K562 (cell line): Measurements from ENCODE around the gene UBE2N. TPM values are rescaled to one million over a fixed set of nuclear protein-coding genes. Genes with fewer than 3 reads are reported as not detected.

ENCODE experiments used
- ATAC-seq: fragments of 200-7000 bp; cut with Tn5 transposase; 3 replicates; pipeline ENCODE4 v1.9.1; 2020; ENCODE audit warnings: moderate library complexity
- BruUV-seq: library from RNA; stranded (reverse); fragments of 400-500 nt; replicated peaks from 2 replicates; lab custom pipeline; 2021; lab: Mats Ljungman, UMichigan
- CTCF ChIA-PET: fragments of 300-600 bp; formaldehyde crosslinking; extraction: SDS; loops from one replicate; lab custom pipeline; 2021; ENCODE audit warnings: low intra/inter-chr PET ratio; lab: Yijun Ruan, JAX
- POLR2A ChIA-PET: fragments of 300-600, 350-650 bp; sonication (Branson Sonifier 250); formaldehyde crosslinking; extraction: SDS; loops from one replicate; lab custom pipeline; 2021; ENCODE audit warnings: antibody characterized with exemption, inconsistent platforms; lab: Yijun Ruan, JAX
- DNase-seq, 4 experiments: peaks; one replicate each; pipeline versions ENCODE4 v3.0.0 to v3.0.0-alpha.2; 2011 to 2018; ENCODE audit warnings: low spot score in 3 of 4, mixed read lengths in 3 of 4; ENCODE audit errors: extremely low read depth in 1 of 4
- FAIRE-seq: peaks from 2 replicates; lab custom pipeline; 2011; peaks lifted over from hg19 to GRCh38; lab: Jason Lieb, UNC
- H2AFZ ChIP-seq: 2 replicates; pipeline ENCODE4 v1.6.0; 2011; ENCODE audit warnings: low read depth, low read length, control low read depth, inconsistent platforms
- H3K27ac ChIP-seq: fragments of 200-600 bp; 3 replicates; pipeline ENCODE4 v1.8.0; 2011; ENCODE audit warnings: low read depth, mild to moderate bottlenecking, control low read depth, inconsistent platforms, low read length, moderate library complexity, mixed read lengths; ENCODE audit errors: extremely low read depth
- H3K27me3 ChIP-seq, 2 experiments: fragments of 300-600 bp in 1 of 2; 2 replicates in 1 of 2; 3 replicates in 1 of 2; pipeline versions ENCODE4 v1.6.0 to v1.8.0; 2011; ENCODE audit warnings: inconsistent platforms in 2 of 2, low read length in 2 of 2, mild to moderate bottlenecking in 1 of 2, mixed read lengths in 1 of 2, moderate library complexity in 1 of 2; ENCODE audit not compliant: control insufficient read depth in 2 of 2, insufficient read depth in 2 of 2
- H3K36me3 ChIP-seq: fragments of 300-600 bp; 3 replicates; pipeline ENCODE4 v1.8.0; 2011; ENCODE audit warnings: mild to moderate bottlenecking, low read length, inconsistent platforms; ENCODE audit not compliant: control insufficient read depth, insufficient read depth
- H3K4me1 ChIP-seq, 2 experiments: fragments of 200-600 bp in 1 of 2; replicated peaks in 1 of 2; 2 replicates in 1 of 2; 3 replicates in 1 of 2; pipeline versions ENCODE4 v1.5.1 to v1.8.0; 2011; ENCODE audit warnings: inconsistent platforms in 2 of 2, low read length in 2 of 2, mild to moderate bottlenecking in 1 of 2, mixed read lengths in 1 of 2, moderate library complexity in 1 of 2; ENCODE audit not compliant: control insufficient read depth in 2 of 2, insufficient read depth in 2 of 2
- H3K4me2 ChIP-seq: 2 replicates; pipeline ENCODE4 v1.6.1; 2011; ENCODE audit warnings: low read length, control low read depth, inconsistent platforms, mixed read lengths; ENCODE audit not compliant: insufficient read depth
- H3K4me3 ChIP-seq: fragments of 200-600 bp; sonication (generic), shearing (Covaris generic); 2 replicates; pipeline ENCODE4 v1.5.1; 2016; ENCODE audit warnings: control low read depth, inconsistent platforms
- H3K79me2 ChIP-seq: fragments of 200-600 bp; 3 replicates; pipeline ENCODE4 v1.8.0; 2011; ENCODE audit warnings: low read length, inconsistent platforms; ENCODE audit not compliant: control insufficient read depth, insufficient read depth
- H3K9ac ChIP-seq, 2 experiments: 2 replicates each; pipeline versions ENCODE4 v1.6.0 to v1.6.1; 2011; ENCODE audit warnings: low read depth in 2 of 2, low read length in 2 of 2, control low read depth in 1 of 2, inconsistent platforms in 1 of 2, mild to moderate bottlenecking in 1 of 2, mixed read lengths in 1 of 2; ENCODE audit not compliant: insufficient read depth in 1 of 2
- H3K9me1 ChIP-seq: one replicate; pipeline ENCODE4 v1.6.0; 2011; ENCODE audit warnings: inconsistent platforms, mild to moderate bottlenecking, low read length, moderate library complexity; ENCODE audit not compliant: control insufficient read depth, insufficient read depth
- H3K9me3 ChIP-seq: replicated peaks from 2 replicates; pipeline ENCODE4 v1.5.1; 2011; ENCODE audit warnings: low read depth, low read length, inconsistent platforms; ENCODE audit not compliant: control insufficient read depth, insufficient read depth
- H4K20me1 ChIP-seq: replicated peaks from 2 replicates; pipeline ENCODE4 v1.6.1; 2011; ENCODE audit warnings: low read length, inconsistent platforms, mixed read lengths; ENCODE audit not compliant: control insufficient read depth, insufficient read depth
- CBFB ChIP-seq: sonication (generic); formaldehyde crosslinking; IDR thresholded peaks from 2 replicates; pipeline ENCODE4 v1.4.0; 2020; ENCODE audit warnings: mild to moderate bottlenecking, missing genetic modification reagents
- CTCF ChIP-seq, 3 experiments: IDR thresholded peaks in 2 of 3; conservative IDR thresholded peaks in 1 of 3; 2 replicates each; pipeline ENCODE4 v1.5.1; 2011 to 2012; ENCODE audit warnings: low read length in 3 of 3, mild to moderate bottlenecking in 3 of 3, control low read depth in 2 of 3, improper control_type of control experiment in 1 of 3, inconsistent platforms in 1 of 3, low read depth in 1 of 3, mixed read lengths in 1 of 3, moderate library complexity in 1 of 3; ENCODE audit not compliant: insufficient read depth in 2 of 3
- MTA1 ChIP-seq: fragments of 450-650 bp; IDR thresholded peaks from 2 replicates; pipeline ENCODE4 v1.6.1; 2017; ENCODE audit warnings: borderline replicate concordance
- in situ Hi-C: fragments of 300-500 bp; cut with MboI; formaldehyde crosslinking; loops from 4 replicates; pipeline ENCODE4 v1.15.0; 2018; ENCODE audit warnings: inconsistent platforms, mixed read lengths
- intact Hi-C: fragments of 100-400 bp; cut with micrococcal nuclease; formaldehyde crosslinking; loops from 2 replicates; pipeline ENCODE4 v1.14.2; 2022
- polyA plus RNA-seq, 8 experiments: library from polyadenylated mRNA; depleted of rRNA in 4 of 8; stranded (reverse) in 5 of 8; unstranded in 3 of 8; fragments of >200 nt; fragmentation: Nextera tagmentation in 2 of 8; fragmentation: Illumina TruSeq in 1 of 8; extraction: Ambion mirVana in 2 of 8; extraction: Trizol in 1 of 8; gene quantifications; 2 replicates each; pipeline versions ENCODE4 v1.2.1 to v1.2.3, GENCODE V29; 2011 to 2014; ENCODE audit warnings: inconsistent platforms in 1 of 8, missing spikeins in 1 of 8
- total RNA-seq, 7 experiments: library from RNA; depleted of rRNA in 6 of 7; stranded (reverse); fragments of >200 nt in 6 of 7; fragmentation: Illumina TruSeq in 2 of 7; extraction: Trizol in 2 of 7; gene quantifications; 2 replicates each; pipeline versions ENCODE4 v1.2.1 to v1.2.3, GENCODE V29; 2011 to 2021; ENCODE audit warnings: low replicate concordance in 1 of 7
- TF ChIP-seq, protein P1 (sequence below): fragments of 450-650 bp; formaldehyde crosslinking; IDR thresholded peaks from 2 replicates; pipeline ENCODE4 v1.4.0; 2022; ENCODE audit warnings: missing genetic modification characterization

UBE2N gene
- total and polyA plus RNA-seq, 9 of the 15 experiments (the other 6 are each of a cell fraction or from before 2014, with no cell fraction given): 189 to 826 (median 260) TPM

DNA sequence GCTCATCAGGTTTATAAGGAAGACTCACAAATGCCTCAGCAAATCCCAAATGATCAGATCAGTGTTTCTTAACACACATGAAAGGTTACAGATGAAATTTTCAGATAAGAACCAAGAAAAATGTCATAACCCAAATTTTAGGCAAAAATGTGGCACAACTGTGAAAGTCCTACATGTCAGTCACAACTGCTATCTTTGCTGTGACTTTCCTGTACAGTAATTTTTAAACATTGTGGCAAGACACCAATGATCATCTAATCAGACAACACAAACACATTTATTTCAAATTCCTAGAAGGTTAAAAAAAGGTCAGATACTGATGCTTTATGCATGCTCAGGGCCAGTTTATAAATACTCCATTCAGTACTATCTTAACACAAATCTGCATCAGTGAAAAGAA, 32.9 kb downstream of the UBE2N start:
- ATAC-seq: no peak
- H3K79me2 ChIP-seq: peaks cover 31% of the 10 kb centered on the region
- H3K4me3 ChIP-seq: no peak overlapping the region
- no peak for DNase-seq
- in situ Hi-C loops (loop anchor here (25.0 kb wide), 2 partner anchors 422 to 622 kb away; no protein-coding TSS in a partner anchor), intact Hi-C loops (no loop called here)
- no peak for FAIRE-seq
- H3K9me1 ChIP-seq: no peaks in the 10 kb centered on the region
- H3K36me3 ChIP-seq: peaks cover 57% of the 10 kb centered on the region
- H3K27me3 ChIP-seq: no peaks in the 10 kb centered on the region
- no peak overlapping the region for H3K27ac ChIP-seq
- H4K20me1 ChIP-seq: peaks cover 6% of the 10 kb centered on the region; the same call in 1 of the 2 replicates
- H3K9ac ChIP-seq: no peak overlapping the region
- no peaks in the 10 kb centered on the region; a peak in 1 of 5 replicates for H3K4me1 ChIP-seq
- no peaks in the 10 kb centered on the region for H3K9me3 ChIP-seq
- CTCF ChIA-PET: no interaction called here
- BruUV-seq: no TSS peak
- POLR2A ChIA-PET: interaction anchor here (0.7 to 1.3 kb wide), 2 partner anchors 11 to 244 kb away, joined by 4 to 6 read pairs; no protein-coding TSS in a partner anchor
- no peak overlapping the region for H2AFZ ChIP-seq
- H3K4me2 ChIP-seq: no peak overlapping the region
- TF ChIP-seq CTCF (IDR thresholded peaks at IDR 0.05 in 2 of 3, conservative IDR thresholded peaks at IDR 0.05 in 1 of 3; ENCODE audit: insufficient read depth in 2 of 3, low read depth in 1 of 3, low read length in 3 of 3) (no peak), CBFB (CRISPR knock-in tag) (no peak), MTA1 (no peak)
- TF ChIP-seq, protein P1, sequence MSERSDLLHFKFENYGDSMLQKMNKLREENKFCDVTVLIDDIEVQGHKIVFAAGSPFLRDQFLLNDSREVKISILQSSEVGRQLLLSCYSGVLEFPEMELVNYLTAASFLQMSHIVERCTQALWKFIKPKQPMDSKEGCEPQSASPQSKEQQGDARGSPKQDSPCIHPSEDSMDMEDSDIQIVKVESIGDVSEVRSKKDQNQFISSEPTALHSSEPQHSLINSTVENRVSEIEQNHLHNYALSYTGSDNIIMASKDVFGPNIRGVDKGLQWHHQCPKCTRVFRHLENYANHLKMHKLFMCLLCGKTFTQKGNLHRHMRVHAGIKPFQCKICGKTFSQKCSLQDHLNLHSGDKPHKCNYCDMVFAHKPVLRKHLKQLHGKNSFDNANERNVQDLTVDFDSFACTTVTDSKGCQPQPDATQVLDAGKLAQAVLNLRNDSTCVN: no peak
